GM21723 (cell line): ENCODE measurements around the gene TM4SF5.
A peak's percentile ranks its signal among the peaks of the same experiment; 100 is the strongest.

Experiments
- ATAC-seq: cut with Tn5 transposase; IDR thresholded peaks from one replicate; pipeline ENCODE4 v1.9.1; 2021; ENCODE audit warnings: mild to moderate bottlenecking, moderate library complexity; ENCODE audit not compliant: unreplicated experiment

The TM4SF5 gene

DNA sequence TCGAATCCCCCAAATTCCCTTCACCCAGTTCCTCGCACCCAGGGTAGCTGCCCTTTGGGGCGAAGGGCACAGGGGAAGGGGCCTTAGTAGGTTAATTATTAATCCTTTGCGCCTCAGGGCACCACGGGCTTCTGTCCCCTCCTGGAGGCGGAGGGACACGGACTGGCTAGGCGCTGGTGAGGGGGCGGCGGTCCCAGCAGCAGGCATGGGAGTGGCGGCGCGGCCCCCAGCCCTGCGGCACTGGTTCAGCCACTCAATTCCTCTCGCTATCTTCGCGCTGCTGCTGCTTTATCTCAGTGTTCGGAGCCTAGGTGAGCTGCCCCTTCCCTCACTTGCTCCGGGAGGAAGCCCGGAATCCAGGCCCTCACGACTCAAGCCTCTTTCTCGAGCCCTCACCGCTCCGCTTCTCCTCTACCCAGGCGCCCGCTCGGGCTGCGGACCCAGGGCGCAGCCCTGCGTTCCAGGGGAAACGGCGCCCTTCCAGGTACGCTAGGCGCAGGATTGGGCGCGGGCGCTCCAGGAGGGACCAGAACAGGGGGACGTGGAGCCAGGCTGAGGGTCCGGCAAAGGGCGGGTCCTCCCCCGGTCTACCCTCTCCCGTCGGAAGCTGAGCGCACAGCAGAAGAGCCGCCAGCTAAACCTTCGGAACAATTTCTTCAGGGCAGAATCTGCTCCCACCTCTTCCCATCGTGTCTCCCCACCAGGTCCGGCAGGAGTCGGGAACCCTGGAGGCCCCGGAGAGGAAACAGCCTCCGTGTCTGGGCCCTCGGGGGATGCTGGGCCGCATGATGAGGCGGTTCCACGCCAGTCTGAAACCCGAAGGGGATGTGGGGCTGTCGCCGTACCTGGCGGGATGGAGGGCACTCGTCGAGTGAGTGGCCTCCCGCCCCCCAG, 17.4 kb downstream of the TM4SF5 start, which contains the start of gene GLTPD2:
GLTPD2 (plus strand) TSS at position 158 of the 894 bp plus-strand sequence; CDS start at position 206, 48 bp downstream.
- ATAC-seq = no peak

- no peak for ATAC-seq
Measured at GRCh38 chr17:4789701-4789950, 17.9 kb downstream of the TM4SF5 start.

- peak; percentile 87 for ATAC-seq
Measured at GRCh38 chr17:4789951-4790704, 18.4 kb downstream of the TM4SF5 start.

GRCh38 chr17:4790705-4791088, 19.0 kb downstream of the TM4SF5 start:
- no peak for ATAC-seq

GRCh38 chr17:4795168-4795567, 23.5 kb downstream of the TM4SF5 start:
- ATAC-seq = no peak

- peak; percentile 9 for ATAC-seq
Measured at GRCh38 chr17:4796552-4796920, 24.9 kb downstream of the TM4SF5 start.

- no peak for ATAC-seq
Measured at GRCh38 chr17:4800462-4801196, 28.9 kb downstream of the TM4SF5 start.

DNA sequence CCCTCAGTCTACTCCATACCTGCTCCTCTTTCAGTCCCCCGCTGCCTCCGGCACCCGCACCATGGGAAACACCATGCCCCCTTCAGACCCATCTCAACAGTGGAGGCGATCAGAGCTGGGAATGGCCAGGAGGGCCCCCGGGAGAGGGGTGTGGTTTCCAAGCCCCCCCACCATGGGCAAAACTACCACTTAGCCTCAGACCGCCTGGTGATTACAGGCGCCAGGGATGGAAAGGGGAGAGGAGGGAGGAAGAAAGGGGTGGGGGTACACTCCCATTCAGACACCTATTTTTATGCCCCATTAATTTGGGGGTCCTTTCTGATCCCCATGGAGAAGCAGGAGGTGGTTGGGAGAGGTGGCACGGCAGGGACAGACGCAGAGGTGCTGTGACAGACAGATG, 30.5 kb downstream of the TM4SF5 start, which contains the start of gene C17orf114:
C17orf114 (minus strand) TSS at position 101 of the 400 bp plus-strand sequence.
- no peak for ATAC-seq

GRCh38 chr17:4806456-4806776, 34.7 kb downstream of the TM4SF5 start:
- ATAC-seq = no peak

DNA sequence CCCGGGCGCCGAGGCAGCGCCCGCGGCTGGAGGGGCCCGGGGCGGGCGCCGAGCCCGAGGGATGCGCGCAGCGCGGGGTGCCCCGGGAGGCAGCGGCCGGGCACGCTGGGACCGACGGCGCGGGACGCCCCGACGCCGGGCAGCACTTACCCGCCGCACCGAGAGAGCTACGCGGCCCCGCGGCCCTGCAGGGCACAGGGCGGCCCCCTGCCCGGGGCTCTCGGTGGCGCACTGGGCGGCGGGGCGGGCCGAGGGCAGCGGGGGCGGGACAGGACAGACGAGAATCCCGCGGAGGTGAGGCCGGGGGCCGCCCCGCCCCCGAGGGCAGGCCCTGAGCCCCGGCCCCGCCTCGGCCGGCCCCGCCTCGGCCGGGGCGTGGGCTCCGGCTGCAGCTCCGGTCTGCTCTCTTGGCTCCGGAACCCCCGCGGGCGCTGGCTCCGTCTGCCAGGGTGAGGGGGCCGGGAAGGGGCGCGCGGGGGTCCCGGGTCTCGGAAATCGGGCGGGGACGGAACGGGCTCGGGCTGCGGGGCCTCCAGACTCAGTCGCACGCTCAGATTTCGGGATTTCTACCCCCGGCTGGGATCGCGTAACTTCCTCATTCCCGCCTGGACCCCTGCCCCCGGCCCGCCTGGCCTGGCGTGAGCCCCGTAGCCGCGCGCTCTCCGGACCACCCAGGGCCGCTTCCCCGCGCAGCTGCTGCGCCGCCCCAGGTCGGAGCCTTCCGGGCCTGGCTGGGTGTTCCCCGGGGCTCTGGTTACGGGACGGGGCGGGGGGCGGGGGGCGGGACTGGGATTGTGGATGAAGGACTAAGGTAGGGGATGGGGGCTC, 35.3 kb downstream of the TM4SF5 start, which contains the start of gene PLD2:
PLD2 (plus strand) TSS at position 376 of the 828 bp plus-strand sequence. CDS start 621 bp downstream, outside the sequence.
- peak; percentile 90 for ATAC-seq

DNA sequence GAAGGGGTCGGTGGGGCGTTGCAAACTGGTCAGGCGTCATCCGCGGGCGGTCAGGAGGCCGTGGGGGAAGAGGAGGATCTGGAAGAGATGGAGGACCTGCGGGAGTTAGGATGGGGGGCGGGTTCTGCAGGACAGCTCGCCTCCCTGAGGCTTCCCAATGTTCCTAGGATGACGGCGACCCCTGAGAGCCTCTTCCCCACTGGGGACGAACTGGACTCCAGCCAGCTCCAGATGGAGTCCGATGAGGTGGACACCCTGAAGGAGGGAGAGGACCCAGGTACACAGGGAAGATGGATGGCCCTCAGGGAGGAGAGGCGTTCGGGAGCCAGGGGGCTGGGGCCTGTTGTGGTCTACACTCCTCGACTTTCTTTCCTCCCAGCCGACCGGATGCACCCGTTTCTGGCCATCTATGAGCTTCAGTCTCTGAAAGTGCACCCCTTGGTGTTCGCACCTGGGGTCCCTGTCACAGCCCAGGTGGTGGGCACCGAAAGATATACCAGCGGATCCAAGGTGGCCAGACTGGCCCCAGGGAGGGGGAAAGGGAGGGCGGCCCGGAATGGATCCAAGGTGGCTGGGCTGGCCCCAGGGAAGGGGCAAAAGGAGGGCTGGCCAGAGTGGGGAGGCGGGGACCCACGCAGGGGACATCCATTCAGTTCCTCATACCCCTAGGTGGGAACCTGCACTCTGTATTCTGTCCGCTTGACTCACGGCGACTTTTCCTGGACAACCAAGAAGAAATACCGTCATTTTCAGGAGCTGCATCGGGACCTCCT, 36.1 kb downstream of the TM4SF5 start:
- ATAC-seq = no peak

DNA sequence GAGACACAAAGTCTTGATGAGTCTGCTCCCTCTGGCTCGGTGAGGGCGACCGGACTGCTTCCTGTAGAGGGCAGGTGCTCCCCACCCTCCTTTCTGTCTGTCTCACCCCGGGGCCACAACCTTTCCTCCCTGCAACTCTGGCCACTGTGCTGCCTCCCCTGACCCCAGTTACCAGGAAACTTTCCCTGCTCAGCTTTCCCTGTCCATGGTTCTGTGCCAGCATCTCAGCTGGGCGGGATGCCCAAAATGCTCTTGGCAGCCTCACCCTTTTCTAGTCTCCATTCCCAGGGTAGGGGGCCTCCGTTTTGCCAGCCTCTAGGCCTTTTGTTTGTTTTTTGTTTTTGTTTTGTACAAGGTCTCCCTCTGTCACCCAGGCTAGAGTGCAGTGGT, 36.7 kb downstream of the TM4SF5 start:
- no peak for ATAC-seq

- ATAC-seq = no peak
Measured at GRCh38 chr17:4810696-4811290, 39.1 kb downstream of the TM4SF5 start.

DNA sequence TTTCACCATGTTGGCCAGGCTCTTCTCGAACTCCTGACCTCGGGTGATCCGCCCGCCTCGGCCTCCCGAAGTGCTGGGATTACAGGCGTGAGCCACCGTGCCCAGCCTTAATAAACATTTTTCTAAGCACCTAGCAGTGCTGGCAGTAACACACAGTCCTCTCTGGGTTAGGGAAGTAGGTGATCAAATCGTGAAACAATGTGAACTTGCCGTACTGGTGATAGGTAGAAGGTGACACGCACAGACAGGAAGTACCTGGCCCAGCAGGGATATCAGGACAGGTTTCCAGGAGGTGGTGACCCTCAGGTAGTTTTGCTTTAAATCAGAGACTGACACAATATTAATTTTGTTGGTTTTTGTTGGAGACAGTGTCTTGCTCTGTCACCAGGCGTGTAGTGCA, 39.8 kb downstream of the TM4SF5 start:
- ATAC-seq = no peak

- ATAC-seq = no peak
Measured at GRCh38 chr17:4812690-4813089, 41.0 kb downstream of the TM4SF5 start.

DNA sequence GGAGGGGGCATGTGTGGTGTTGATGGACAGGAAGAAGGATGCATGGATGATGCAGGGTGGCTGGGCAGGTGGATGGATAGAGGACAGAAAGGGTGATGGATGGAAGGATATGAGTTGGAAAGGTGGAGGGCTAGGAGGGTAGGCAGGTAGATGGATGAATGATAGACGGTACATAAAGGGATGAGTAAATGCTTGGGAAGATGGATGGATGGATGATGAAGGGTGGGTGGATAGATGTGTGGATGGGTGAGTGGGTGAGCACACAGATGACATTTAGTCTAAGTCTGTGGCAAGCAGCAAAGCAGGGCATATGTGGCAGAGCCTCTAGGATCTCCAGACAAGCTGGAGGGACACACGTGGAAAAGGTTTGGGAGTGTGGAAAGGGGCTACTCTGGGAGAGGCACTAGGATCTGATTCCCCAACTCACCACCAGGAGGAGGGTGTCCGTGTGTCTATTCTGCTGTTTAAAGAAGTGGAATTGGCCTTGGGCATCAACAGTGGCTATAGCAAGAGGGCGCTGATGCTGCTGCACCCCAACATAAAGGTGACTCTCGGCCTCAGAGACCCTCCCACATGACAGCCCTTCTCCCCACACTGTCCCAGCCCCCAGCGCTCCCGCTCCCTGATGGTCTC, 43.5 kb downstream of the TM4SF5 start:
- ATAC-seq = no peak

DNA sequence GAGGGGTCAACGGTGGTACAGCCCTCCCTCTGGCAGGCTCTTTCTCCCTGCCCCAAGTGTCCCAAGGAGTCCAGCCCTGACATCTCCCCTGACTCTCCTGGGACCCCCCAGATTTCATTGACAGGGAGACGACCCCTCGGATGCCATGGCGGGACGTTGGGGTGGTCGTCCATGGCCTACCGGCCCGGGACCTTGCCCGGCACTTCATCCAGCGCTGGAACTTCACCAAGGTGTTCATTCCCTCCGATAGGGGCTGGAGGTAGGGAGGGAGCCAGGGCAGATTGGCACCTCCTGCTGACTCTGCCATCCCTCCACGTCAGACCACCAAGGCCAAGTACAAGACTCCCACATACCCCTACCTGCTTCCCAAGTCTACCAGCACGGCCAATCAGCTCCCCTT, 45.1 kb downstream of the TM4SF5 start:
- ATAC-seq = no peak

DNA sequence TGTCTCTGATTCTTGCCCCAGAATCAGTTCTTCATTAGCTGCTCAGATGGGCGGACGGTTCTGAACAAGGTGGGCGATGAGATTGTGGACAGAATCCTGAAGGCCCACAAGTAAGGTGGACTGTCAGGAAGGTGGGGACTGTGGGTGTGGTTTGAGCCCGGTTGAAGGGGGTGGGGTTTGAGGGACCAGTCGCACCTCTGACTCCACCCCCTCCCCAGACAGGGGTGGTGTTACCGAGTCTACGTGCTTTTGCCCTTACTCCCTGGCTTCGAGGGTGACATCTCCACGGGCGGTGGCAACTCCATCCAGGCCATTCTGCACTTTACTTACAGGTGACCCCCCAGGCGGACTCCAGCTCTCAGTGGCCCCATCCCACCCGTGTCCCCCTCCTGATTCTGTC, 46.6 kb downstream of the TM4SF5 start:
- ATAC-seq = no peak

GRCh38 chr17:4822835-4823234, 51.1 kb downstream of the TM4SF5 start:
- ATAC-seq = no peak
